SU-DHL-6 (cell line): ENCODE measurements around the gene AGTR1.

ENCODE experiments used
- H2AFZ ChIP-seq: fragments of 200-600 bp; sonication (generic); 2 replicates; pipeline ENCODE4 v1.6.1; 2014; ENCODE audit warnings: low read depth, mild to moderate bottlenecking, moderate library complexity, mixed read lengths, antibody characterized with exemption, low read length; ENCODE audit not compliant: severe bottlenecking
- H3F3A ChIP-seq: fragments of 200-600 bp; shearing (Covaris generic); 2 replicates; pipeline ENCODE4 v1.6.0; 2016; ENCODE audit warnings: antibody characterized with exemption, mild to moderate bottlenecking; ENCODE audit not compliant: insufficient read depth
- H3K27ac ChIP-seq: fragments of 200-600 bp; sonication (generic); 2 replicates; pipeline ENCODE4 v1.5.1; 2016; ENCODE audit warnings: low read depth, mild to moderate bottlenecking, low read length, moderate library complexity, mixed read lengths
- H3K27me3 ChIP-seq: fragments of 200-600 bp; sonication (generic), shearing (Covaris generic); 2 replicates; pipeline ENCODE4 v1.6.0; 2014; ENCODE audit warnings: mild to moderate bottlenecking, low read length
- H3K36me3 ChIP-seq: fragments of 200-600 bp; sonication (generic); 2 replicates; pipeline ENCODE4 v1.6.1; 2014; ENCODE audit warnings: mild to moderate bottlenecking, low read length, mixed read lengths
- H3K4me2 ChIP-seq: fragments of 300-600, 200-600 bp; shearing (Covaris generic), sonication (generic); 2 replicates; pipeline ENCODE4 v1.6.0; 2014; ENCODE audit warnings: low read length, low read depth, mild to moderate bottlenecking; ENCODE audit not compliant: poor library complexity, severe bottlenecking
- H3K4me3 ChIP-seq: fragments of 200-600 bp; sonication (generic); 2 replicates; pipeline ENCODE4 v1.5.1; 2014; ENCODE audit warnings: antibody characterized with exemption, low read length, mild to moderate bottlenecking, mixed read lengths; ENCODE audit not compliant: insufficient read depth, poor library complexity, severe bottlenecking
- H3K79me2 ChIP-seq: fragments of 200-600 bp; sonication (generic); 2 replicates; pipeline ENCODE4 v1.6.1; 2014; ENCODE audit warnings: mild to moderate bottlenecking, low read length, moderate library complexity; ENCODE audit not compliant: insufficient read depth
- H3K9ac ChIP-seq: fragments of 200-600 bp; sonication (generic); 2 replicates; pipeline ENCODE4 v1.7.0; 2014; ENCODE audit warnings: mild to moderate bottlenecking, low read length
- H3K9me2 ChIP-seq: fragments of 200-600 bp; sonication (generic); replicated peaks from 2 replicates; pipeline ENCODE4 v1.6.1; 2014; ENCODE audit warnings: low read length; ENCODE audit not compliant: insufficient read depth
- H3K9me3 ChIP-seq: fragments of 200-600 bp; sonication (generic); 2 replicates; pipeline ENCODE4 v1.6.1; 2014; ENCODE audit warnings: low read length, mixed read lengths; ENCODE audit not compliant: insufficient read depth
- H4K20me1 ChIP-seq: fragments of 200-600 bp; sonication (generic); 2 replicates; pipeline ENCODE4 v1.6.1; 2014; ENCODE audit warnings: low read depth, mild to moderate bottlenecking, antibody characterized with exemption, low read length, moderate library complexity, mixed read lengths
- EZH2phosphoT487 ChIP-seq: fragments of 200-600 bp; sonication (generic), shearing (Covaris generic); conservative IDR thresholded peaks from 2 replicates; pipeline ENCODE4 v1.6.1; 2018; ENCODE audit warnings: mild to moderate bottlenecking, antibody characterized with exemption, low read length, moderate library complexity, mixed read lengths
- TF ChIP-seq, protein P1 (sequence below): fragments of 200-600 bp; sonication (generic); IDR thresholded peaks from one replicate; pipeline ENCODE4 v1.5.1; 2017; ENCODE audit warnings: antibody characterized with exemption, mild to moderate bottlenecking, low read length, moderate library complexity; ENCODE audit not compliant: insufficient read depth, poor library complexity, severe bottlenecking

AGTR1 gene

DNA sequence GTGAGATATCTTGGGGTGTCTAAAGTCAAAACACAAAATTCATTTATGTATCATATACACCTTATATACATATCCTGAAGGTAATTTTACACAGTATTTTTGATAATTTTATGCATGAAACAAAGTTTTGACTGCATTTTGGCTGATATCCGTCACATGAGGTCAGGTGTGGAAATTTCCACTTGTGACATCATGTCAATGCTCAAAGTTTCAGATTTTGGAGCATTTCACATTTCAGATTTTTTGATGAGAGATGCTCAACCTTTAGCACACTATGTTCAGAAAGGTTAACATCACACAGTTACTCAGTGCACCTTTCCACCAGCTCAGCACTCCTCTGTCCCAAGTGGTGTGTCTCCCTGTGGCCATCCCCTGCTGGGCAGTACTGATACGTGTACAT is 92.2 kb downstream of the AGTR1 start:
- Histone ChIP-seq H3K9me3 (no peaks in the 10 kb centered on the region), H3K4me3 (no peak overlapping the region), H3K27me3 (no peaks in the 10 kb centered on the region), H4K20me1 (no peaks in the 10 kb centered on the region), H3F3A (no peaks in the 10 kb centered on the region), H3K4me2 (no peak overlapping the region), H3K27ac (no peak overlapping the region), H3K36me3 (no peaks in the 10 kb centered on the region), H2AFZ (no peak overlapping the region), H3K79me2 (no peaks in the 10 kb centered on the region), H3K9me2 (no peaks in the 10 kb centered on the region), H3K9ac (no peak overlapping the region)
- TF ChIP-seq, protein P1, sequence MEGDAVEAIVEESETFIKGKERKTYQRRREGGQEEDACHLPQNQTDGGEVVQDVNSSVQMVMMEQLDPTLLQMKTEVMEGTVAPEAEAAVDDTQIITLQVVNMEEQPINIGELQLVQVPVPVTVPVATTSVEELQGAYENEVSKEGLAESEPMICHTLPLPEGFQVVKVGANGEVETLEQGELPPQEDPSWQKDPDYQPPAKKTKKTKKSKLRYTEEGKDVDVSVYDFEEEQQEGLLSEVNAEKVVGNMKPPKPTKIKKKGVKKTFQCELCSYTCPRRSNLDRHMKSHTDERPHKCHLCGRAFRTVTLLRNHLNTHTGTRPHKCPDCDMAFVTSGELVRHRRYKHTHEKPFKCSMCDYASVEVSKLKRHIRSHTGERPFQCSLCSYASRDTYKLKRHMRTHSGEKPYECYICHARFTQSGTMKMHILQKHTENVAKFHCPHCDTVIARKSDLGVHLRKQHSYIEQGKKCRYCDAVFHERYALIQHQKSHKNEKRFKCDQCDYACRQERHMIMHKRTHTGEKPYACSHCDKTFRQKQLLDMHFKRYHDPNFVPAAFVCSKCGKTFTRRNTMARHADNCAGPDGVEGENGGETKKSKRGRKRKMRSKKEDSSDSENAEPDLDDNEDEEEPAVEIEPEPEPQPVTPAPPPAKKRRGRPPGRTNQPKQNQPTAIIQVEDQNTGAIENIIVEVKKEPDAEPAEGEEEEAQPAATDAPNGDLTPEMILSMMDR = no peak
- TF ChIP-seq EZH2phosphoT487 = no peak

DNA sequence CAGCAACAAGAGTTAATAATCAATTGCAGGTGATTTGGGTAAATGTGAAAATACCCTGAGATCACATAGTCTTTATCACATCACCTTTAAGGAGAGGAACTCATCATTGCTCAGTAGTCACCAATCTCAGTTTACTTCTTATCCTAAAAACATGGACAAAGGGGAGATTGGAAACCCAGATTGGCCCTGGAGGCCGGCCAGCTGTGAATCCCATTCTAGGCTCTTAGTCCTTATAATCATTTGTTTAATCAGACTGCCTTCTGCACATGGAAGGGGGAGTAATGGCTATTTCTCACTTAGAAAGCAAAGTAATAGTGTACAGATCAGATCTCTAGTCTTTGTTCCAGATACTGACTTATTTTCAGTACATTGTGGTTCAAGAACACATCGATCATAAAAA is 92.7 kb downstream of the AGTR1 start:
- Histone ChIP-seq H3K79me2 (no peaks in the 10 kb centered on the region), H2AFZ (no peak overlapping the region), H3K4me2 (no peak overlapping the region), H3K27ac (no peak overlapping the region), H3K9me3 (no peaks in the 10 kb centered on the region), H4K20me1 (no peaks in the 10 kb centered on the region), H3F3A (no peaks in the 10 kb centered on the region), H3K4me3 (no peak overlapping the region), H3K36me3 (no peaks in the 10 kb centered on the region), H3K9me2 (no peaks in the 10 kb centered on the region), H3K27me3 (no peaks in the 10 kb centered on the region), H3K9ac (no peak overlapping the region)
- TF ChIP-seq, protein P1 = no peak
- TF ChIP-seq EZH2phosphoT487 = no peak

DNA sequence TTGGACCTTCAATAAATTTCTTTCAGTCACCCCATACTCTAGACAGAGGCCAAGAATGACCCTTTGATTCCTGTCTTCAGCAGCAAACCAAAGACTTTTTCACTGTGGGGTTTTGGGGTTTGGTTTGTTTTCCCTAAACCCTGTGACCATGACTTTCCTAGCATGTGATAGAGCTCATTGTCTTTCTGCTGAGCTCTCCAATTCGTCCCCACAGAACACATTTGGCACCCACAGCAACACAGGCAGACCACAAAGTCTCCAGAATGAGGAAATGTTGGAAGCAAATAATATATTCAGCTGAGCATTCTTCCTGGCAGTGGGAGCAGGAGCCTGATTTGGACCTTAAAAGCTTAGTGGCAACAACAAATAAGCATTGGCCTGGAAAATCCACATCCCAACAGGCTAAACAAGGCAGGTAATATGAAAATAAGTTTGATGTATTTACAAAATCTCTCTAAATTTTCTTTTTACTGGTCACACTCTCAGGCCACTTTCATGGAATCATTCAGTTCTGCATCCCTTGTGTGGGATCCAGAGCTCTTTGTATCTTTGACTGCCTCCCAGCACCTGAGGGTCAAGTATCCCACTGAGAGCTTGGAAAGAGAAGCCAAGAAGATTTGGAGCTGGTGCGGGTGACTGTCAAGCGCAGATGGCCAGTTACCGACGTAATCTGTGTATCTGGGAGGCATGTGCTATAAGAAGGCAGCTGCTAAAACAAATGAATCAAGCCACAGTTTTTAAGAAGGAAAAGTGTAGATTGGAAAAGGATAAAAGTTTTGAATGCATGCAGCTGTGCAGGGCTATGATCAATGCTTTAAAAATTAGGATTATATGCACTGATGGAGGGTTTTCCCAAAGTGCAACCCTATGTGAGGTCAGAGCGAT is 93.4 kb downstream of the AGTR1 start:
- Histone ChIP-seq H3F3A (no peaks in the 10 kb centered on the region), H3K27ac (no peak overlapping the region), H3K27me3 (no peaks in the 10 kb centered on the region), H3K36me3 (no peaks in the 10 kb centered on the region), H3K9me2 (no peaks in the 10 kb centered on the region), H3K79me2 (no peaks in the 10 kb centered on the region), H3K4me3 (no peak overlapping the region), H3K9me3 (no peaks in the 10 kb centered on the region), H3K9ac (no peak overlapping the region), H4K20me1 (no peaks in the 10 kb centered on the region), H3K4me2 (no peak overlapping the region), H2AFZ (no peak overlapping the region)
- no peak for TF ChIP-seq EZH2phosphoT487
- TF ChIP-seq, protein P1 = no peak
